NCI-H2081 (cell line): ENCODE data around the gene RXRB.
"Not testable (repeated sequence)": the region's sequence is repeated elsewhere in the genome, so short reads cannot be mapped to it uniquely, and the experiment has no call there.

Source experiments
- DNase-seq, 2 experiments: peaks; one replicate each; lab custom pipeline; 2025; lab: John Stamatoyannopoulos, UW

RXRB gene

GRCh38 chr6:33200219-33201146 lies at the start of gene RXRB, which contains the start of gene SLC39A7:
Gene RXRB, minus strand, starts transcription at chr6:33200665. Its CDS starts 189 bp downstream, at chr6:33200476.
Gene SLC39A7, plus strand, starts transcription at chr6:33200867. Its CDS starts 379 bp downstream, at chr6:33201246.
- DNase-seq, result peak; percentile 98 to 99

GRCh38 chr6:33249732-33250630 lies 49.5 kb upstream of the RXRB start:
- DNase-seq, result no peak

- DNase-seq, result peak; percentile 98 to 99
Measured at GRCh38 chr6:33248932-33249731, 48.7 kb upstream of the RXRB start.

GRCh38 chr6:33248643-33248931 lies 48.1 kb upstream of the RXRB start:
- no peak for DNase-seq

DNA sequence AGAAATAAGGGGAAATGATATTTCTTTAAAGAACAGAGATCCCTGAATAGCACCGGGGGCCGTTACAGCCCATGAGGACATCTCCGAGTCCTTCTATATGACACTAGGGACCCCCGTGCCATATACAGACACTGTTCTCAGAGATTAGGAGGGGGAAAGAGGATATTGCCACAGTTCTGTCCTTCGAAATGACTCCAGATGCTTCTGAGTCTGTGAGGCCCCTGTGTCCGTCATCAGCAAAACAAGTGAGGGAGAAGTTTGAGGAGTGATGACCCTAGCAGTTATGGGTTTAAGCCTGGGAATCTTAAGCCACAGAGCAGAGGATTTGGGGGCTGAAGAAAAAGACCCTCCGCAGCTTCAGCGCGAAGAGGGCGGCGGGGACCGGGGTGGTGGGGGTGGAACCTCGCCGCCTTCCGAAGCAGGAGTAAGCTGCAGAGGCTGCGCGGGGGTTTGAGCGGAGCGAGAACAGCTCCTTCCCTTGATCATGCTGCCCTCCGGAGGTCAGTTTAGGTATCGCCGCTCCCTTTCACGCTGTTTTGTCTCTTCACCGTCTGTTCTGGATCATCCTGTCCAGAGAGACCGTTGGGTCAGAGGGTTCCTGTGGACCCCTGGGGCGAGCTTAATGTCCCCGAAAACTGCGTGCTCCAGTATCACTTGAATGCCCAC lies 47.6 kb upstream of the RXRB start:
- DNase-seq, result peak; percentile 82 to 83

DNA sequence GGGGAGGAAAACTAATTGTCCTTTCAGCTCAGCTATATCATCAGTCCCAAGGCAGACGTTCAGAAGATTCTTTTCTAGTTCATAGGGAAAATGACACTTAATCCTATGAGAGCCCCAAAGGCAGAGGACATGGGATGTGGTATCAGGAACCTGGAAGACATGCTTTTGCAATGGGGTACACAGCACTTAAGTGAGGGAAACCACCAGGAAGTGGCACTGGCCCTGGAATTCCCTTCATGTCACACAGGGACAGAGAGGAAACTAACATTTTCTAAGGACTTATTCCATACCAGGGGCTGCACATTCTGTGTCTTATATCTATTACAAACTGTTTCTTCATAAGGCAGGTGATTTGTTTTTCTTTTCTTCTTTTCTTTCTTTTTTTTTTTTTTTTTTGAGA lies 43.0 kb upstream of the RXRB start:
- DNase-seq, result no peak

DNA sequence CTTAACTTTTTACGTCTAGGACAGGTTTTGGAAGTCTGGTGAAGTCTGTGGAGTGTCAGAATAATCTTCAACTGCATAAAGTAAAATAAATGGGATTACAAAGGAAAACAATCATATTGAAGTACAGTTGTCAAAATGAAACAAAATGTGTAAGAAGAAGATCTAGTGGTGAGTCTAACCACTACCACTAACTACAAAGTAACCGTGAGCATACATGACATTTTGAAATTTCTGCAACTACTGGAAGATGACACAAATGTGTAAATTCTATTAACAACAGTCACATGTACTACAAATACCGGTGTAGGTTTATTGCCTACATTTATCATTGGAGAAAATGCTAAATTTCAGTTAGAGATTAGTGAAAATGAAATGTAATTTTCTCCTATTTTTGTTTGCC lies 41.5 kb upstream of the RXRB start:
- DNase-seq, result no peak

DNA sequence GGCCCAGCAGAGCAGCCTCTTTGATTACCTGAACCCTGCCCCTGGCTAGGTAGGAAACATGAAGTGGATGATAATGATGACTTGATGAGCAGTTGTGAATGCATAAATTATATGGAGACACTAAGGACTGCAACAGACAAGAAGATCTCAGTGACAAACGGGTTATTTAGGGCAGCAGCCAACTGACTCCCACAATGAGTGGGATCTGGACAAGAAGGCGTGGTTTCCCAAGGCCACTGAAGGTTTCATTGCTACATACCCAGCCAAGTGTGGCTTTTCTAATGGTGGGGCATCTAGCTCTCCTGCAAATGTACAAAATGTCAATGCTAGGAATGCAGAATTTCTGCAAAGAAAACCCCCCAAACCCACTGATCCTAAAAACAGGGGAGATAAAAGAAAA lies 37.3 kb upstream of the RXRB start:
- no peak for DNase-seq

DNA sequence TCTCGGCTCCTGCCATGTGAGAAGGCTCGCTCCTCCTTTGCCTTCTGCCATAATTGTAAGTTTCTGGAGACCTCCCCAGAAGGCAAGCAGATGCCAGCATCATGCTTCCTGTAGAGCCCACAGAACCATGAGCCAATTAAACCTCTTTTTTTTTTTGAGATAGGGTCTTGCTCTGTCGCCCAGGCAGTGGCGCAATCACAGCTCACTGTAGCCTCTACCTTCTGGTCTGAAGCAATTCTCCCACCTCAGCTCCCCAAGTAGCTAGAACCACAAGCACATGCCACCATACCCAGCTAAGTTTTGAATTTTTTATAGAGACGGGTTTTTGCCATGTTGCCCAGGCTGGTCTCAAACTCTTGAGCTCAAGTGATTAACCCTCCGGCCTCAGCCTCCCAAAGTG lies 36.4 kb upstream of the RXRB start:
- no peak for DNase-seq

GRCh38 chr6:33236328-33236727 lies 35.9 kb upstream of the RXRB start:
- DNase-seq, result no peak

DNA sequence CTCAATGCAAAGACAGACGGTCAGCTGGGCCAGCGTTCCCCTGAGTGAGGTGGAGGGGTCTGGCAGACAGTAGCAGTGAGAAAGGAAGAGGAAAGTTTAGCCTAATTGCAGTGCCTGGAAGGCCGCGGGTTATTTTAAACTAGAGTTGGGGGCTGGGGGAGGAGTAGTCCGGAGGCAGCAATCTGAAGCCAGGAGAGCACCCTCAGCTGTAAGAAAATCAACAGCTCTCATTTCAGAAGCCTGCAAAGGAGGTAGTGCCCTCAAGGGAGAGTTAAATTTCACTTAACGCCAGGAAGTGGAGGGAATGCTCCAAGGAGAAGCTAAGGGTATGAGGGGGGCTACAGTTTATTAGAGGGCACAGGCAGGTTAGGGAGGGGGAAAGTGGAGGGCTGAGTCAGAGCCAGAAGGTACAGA lies 34.8 kb upstream of the RXRB start:
- no peak for DNase-seq

GRCh38 chr6:33226503-33227120 lies 26.1 kb upstream of the RXRB start:
- DNase-seq, result not testable (repeated sequence)

DNA sequence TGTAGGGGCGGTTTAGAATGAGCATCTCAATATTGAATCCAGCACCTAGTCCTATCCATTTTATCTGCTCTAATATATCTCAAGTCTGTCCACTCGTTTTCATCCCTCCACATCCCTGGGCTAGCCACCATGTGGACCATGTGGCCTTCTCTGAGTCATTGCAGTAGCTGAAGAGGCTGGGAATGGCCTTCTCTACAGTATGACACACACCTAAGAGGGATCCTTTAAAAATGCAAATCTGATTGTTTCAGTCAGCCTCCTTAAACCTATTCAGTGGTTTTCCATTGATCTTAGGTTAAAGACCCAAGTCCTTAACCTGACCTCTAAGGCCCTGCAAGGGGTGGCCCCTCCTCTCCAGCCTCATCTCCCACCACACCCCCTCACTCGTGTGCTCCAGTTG lies 17.2 kb upstream of the RXRB start:
- no peak for DNase-seq

GRCh38 chr6:33217246-33217645 lies 16.8 kb upstream of the RXRB start:
- no peak for DNase-seq

DNA sequence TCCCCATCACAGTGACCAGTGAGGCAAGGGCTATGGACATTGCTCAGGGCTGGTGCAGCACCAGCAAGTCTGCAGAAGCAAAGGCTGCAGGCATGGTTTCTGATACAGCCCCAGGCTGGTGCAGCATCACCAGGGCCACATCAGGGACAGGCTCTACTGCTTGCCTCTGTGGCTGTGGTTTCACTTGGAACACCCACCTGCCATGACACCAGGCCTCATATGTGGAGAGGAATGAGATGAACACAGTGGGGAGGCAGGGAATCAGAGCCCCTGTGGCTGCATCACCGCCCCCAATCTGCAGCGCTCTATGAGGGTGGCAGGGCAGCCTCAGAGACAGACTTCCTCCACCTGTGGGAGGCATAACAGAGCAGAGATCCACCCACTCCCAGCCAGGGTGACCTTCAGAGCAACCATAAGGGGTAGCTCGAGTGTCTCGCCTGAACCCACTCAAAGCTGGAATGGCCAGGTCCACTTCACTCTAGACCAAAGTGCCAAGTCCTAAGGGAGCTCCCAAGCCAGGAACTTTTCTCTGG lies 15.7 kb upstream of the RXRB start:
- no peak for DNase-seq

GRCh38 chr6:33215271-33216116 lies 15.0 kb upstream of the RXRB start:
- DNase-seq, result no peak

DNA sequence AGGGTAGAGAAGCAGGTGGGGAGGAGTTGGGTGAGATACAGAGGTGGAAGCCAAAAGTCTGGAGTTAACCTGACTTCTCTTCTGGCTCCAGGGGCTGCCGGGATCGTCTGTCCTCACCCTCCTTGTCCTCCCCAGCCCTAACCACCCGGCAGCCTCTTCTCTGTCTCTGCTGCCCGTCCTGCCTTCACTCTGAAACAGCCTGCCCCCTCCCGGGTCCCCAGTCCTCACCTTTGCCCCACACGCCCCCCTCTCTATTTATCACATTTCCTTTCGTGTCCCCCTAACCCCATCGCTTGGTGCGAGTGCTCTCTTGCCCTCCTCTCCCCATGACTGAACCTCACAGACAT lies 13.5 kb upstream of the RXRB start:
- DNase-seq, result no peak

- no peak for DNase-seq
Measured at GRCh38 chr6:33213166-33213988, 12.9 kb upstream of the RXRB start.

DNA sequence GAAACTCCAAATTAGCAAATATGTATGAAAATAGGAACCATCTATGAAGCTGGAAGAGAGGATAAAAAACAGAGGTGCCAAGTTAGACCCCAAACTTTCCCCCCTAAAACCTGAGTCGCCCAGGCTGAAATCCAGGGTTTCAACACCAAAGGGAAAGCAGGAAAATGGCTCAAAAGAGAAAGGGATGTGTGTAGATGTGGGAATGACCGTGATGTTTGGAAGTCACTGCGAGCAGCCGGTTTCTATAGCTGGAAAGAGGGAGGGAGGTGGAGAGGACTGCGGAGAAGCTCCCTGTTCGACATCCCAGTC lies 12.3 kb upstream of the RXRB start:
- no peak for DNase-seq
